Suprapubic skin (tissue), 4 donors: ENCODE data around the gene RNF103. TPM values are rescaled to one million over a fixed set of nuclear protein-coding genes. Genes with fewer than 3 reads are reported as not detected.

ENCODE experiments used
- DNase-seq, 2 donors: peaks; one replicate each; pipeline ENCODE4 v3.0.0-alpha.2; 2019; ENCODE audit warnings: low spot score in 2 of 2
- H3K27ac ChIP-seq: fragments of 200-600 bp; sonication (generic); one replicate; pipeline ENCODE4 v1.5.1; 2019
- H3K27me3 ChIP-seq: fragments of 200-600 bp; sonication (generic); one replicate; pipeline ENCODE4 v1.5.1; 2019
- H3K36me3 ChIP-seq: fragments of 200-600 bp; sonication (generic); one replicate; pipeline ENCODE4 v1.5.1; 2019
- H3K4me1 ChIP-seq: fragments of 200-600 bp; sonication (generic); one replicate; pipeline ENCODE4 v1.5.1; 2019
- H3K4me3 ChIP-seq: fragments of 200-600 bp; sonication (generic); one replicate; pipeline ENCODE4 v1.5.1; 2019; ENCODE audit warnings: mild to moderate bottlenecking
- H3K9me3 ChIP-seq: fragments of 200-600 bp; sonication (generic); one replicate; pipeline ENCODE4 v1.5.1; 2019
- CTCF ChIP-seq, 2 donors: fragments of 200-600 bp in 1 of 2; fragments of 450-650 bp in 1 of 2; sonication (generic) in 1 of 2; IDR thresholded peaks; one replicate each; pipeline ENCODE4 v1.5.1; 2016 to 2019; ENCODE audit warnings: antibody characterized with exemption in 2 of 2, mild to moderate bottlenecking in 1 of 2, moderate library complexity in 1 of 2
- EP300 ChIP-seq: sonication (generic); formaldehyde crosslinking; IDR thresholded peaks from one replicate; pipeline ENCODE4 v1.6.1; 2017; ENCODE audit warnings: antibody characterized with exemption
- POLR2A ChIP-seq, 2 donors: fragments of 450-650 bp; IDR thresholded peaks; one replicate each; pipeline ENCODE4 v1.6.1; 2017; ENCODE audit warnings: antibody characterized with exemption in 2 of 2, mild to moderate bottlenecking in 2 of 2, moderate library complexity in 2 of 2
- POLR2AphosphoS5 ChIP-seq, 3 donors: sonication (generic); formaldehyde crosslinking; IDR thresholded peaks; one replicate each; pipeline ENCODE4 v1.6.1; 2017; ENCODE audit warnings: antibody characterized with exemption in 3 of 3
- WGBS: methylation state at CpG from one replicate; pipeline ENCODE4 v1.1.5; 2018; 5-methylcytosine and 5-hydroxymethylcytosine counted together
- total RNA-seq, 4 donors: library from RNA; depleted of rRNA; stranded (reverse); fragments of >200 nt; gene quantifications; one replicate each; pipeline ENCODE4 v1.1.0, GENCODE V29; 2016

Gene RNF103
- total RNA-seq, 4 donors from 2014 or later = 24.7 to 48.8 (median 31.8) TPM

GRCh38 chr2:86556508-86556907, 67.2 kb downstream of the RNF103 start:
- Histone ChIP-seq H3K4me1 (peaks cover 14% of the 10 kb centered on the region), H3K9me3 (no peaks in the 10 kb centered on the region), H3K27me3 (no peaks in the 10 kb centered on the region), H3K36me3 (no peaks in the 10 kb centered on the region), H3K27ac (no peak overlapping the region), H3K4me3 (no peak overlapping the region)
- no peak for TF ChIP-seq CTCF (IDR thresholded peaks at IDR 0.05)
- TF ChIP-seq EP300 = no peak
- no peak for TF ChIP-seq POLR2AphosphoS5 (IDR thresholded peaks at IDR 0.05)
- no peak for TF ChIP-seq POLR2A (IDR thresholded peaks at IDR 0.05)
- 87% methylated on average over 16 of the region's 16 CpGs for WGBS
- DNase-seq = no peak

Other genes starting within 250 kb of the RNF103 start
- gene KDM3A, start 182.5 kb downstream of the RNF103 start, total RNA-seq = 100 to 1,000 TPM in 1 of 4 donors, 10 to 100 TPM in 3; 42.9 to 153 (median 64.9) TPM
- 100 to 1,000 TPM in 1 of 4 donors, 10 to 100 TPM in 3; 77.5 to 104 (median 92.4) TPM for gene CHMP3, start 60.4 kb downstream of the RNF103 start, total RNA-seq
- 10 to 100 TPM; 40.6 to 94.7 (median 68.5) TPM for gene RMND5A, start 96.4 kb upstream of the RNF103 start, total RNA-seq
- gene CD8A, start 167.0 kb upstream of the RNF103 start, total RNA-seq = 1 to 10 TPM in 2 of 4 donors, under 1 TPM in 1, not detected in 1; 0.15 to 1.5 (median 1.2) TPM
- gene CD8B, start 238.0 kb upstream of the RNF103 start, total RNA-seq = 1 to 10 TPM in 2 of 4 donors, not detected in 2; 1.2 to 1.6 TPM